ENCODE results near the gene HDAC10.

HDAC10 gene

GRCh38 chr22:50236731-50237409 is 14.2 kb downstream of the HDAC10 start:
- no peak for DNase-seq

GRCh38 chr22:50233223-50233622 is 17.8 kb downstream of the HDAC10 start:
- DNase-seq = no peak

GRCh38 chr22:50232481-50233151 is 18.4 kb downstream of the HDAC10 start:
- no peak for DNase-seq

- no peak for DNase-seq
Measured at GRCh38 chr22:50229370-50229769, 21.7 kb downstream of the HDAC10 start.

GRCh38 chr22:50228366-50228765 is 22.7 kb downstream of the HDAC10 start:
- no peak for DNase-seq

GRCh38 chr22:50227579-50228215 is 23.4 kb downstream of the HDAC10 start:
- no peak for DNase-seq

GRCh38 chr22:50226875-50227165 is 24.2 kb downstream of the HDAC10 start:
- DNase-seq = no peak

- DNase-seq = no peak
Measured at GRCh38 chr22:50226063-50226874, 24.8 kb downstream of the HDAC10 start.

GRCh38 chr22:50225200-50225969 is 25.7 kb downstream of the HDAC10 start:
- no peak for DNase-seq

GRCh38 chr22:50224071-50224470 is 27.0 kb downstream of the HDAC10 start:
- no peak for DNase-seq

GRCh38 chr22:50222508-50222907 is 28.6 kb downstream of the HDAC10 start:
- DNase-seq = no peak

GRCh38 chr22:50221410-50222300 is 29.4 kb downstream of the HDAC10 start:
- DNase-seq = no peak

GRCh38 chr22:50220603-50221409 is 30.3 kb downstream of the HDAC10 start:
- DNase-seq = no peak

GRCh38 chr22:50219800-50220602 is 31.1 kb downstream of the HDAC10 start:
- no peak for DNase-seq

GRCh38 chr22:50218996-50219727 is 31.9 kb downstream of the HDAC10 start:
- DNase-seq = no peak

GRCh38 chr22:50218153-50218995 is 32.7 kb downstream of the HDAC10 start:
- no peak for DNase-seq

- DNase-seq = no peak
Measured at GRCh38 chr22:50217543-50218152, 33.4 kb downstream of the HDAC10 start.
